Suprapubic skin (tissue), 4 donors: Measurements from ENCODE around the gene OSBPL2.
A peak's percentile ranks its signal among the peaks of the same experiment; 100 is the strongest.

Experiments
- EP300 ChIP-seq: sonication (generic); formaldehyde crosslinking; IDR thresholded peaks from one replicate; pipeline ENCODE4 v1.6.1; 2017; ENCODE audit warnings: antibody characterized with exemption
- POLR2A ChIP-seq, 2 donors: fragments of 450-650 bp; IDR thresholded peaks; one replicate each; pipeline ENCODE4 v1.6.1; 2017; ENCODE audit warnings: antibody characterized with exemption in 2 of 2, mild to moderate bottlenecking in 2 of 2, moderate library complexity in 2 of 2
- POLR2AphosphoS5 ChIP-seq, 3 donors: sonication (generic); formaldehyde crosslinking; IDR thresholded peaks; one replicate each; pipeline ENCODE4 v1.6.1; 2017; ENCODE audit warnings: antibody characterized with exemption in 3 of 3
- TF ChIP-seq, protein P1 (sequence below), 2 donors: fragments of 200-600 bp in 1 of 2; fragments of 450-650 bp in 1 of 2; sonication (generic) in 1 of 2; IDR thresholded peaks; one replicate each; pipeline ENCODE4 v1.5.1; 2016 to 2019; ENCODE audit warnings: antibody characterized with exemption in 2 of 2, mild to moderate bottlenecking in 1 of 2, moderate library complexity in 1 of 2

GRCh38 chr20:62232194-62232593 lies 6.1 kb upstream of the OSBPL2 start:
- TF ChIP-seq POLR2A (IDR thresholded peaks at IDR 0.05) (no peak), EP300 (no peak), POLR2AphosphoS5 (IDR thresholded peaks at IDR 0.05) (peak in 1 of 3 donors; percentile 82)
- TF ChIP-seq, protein P1, sequence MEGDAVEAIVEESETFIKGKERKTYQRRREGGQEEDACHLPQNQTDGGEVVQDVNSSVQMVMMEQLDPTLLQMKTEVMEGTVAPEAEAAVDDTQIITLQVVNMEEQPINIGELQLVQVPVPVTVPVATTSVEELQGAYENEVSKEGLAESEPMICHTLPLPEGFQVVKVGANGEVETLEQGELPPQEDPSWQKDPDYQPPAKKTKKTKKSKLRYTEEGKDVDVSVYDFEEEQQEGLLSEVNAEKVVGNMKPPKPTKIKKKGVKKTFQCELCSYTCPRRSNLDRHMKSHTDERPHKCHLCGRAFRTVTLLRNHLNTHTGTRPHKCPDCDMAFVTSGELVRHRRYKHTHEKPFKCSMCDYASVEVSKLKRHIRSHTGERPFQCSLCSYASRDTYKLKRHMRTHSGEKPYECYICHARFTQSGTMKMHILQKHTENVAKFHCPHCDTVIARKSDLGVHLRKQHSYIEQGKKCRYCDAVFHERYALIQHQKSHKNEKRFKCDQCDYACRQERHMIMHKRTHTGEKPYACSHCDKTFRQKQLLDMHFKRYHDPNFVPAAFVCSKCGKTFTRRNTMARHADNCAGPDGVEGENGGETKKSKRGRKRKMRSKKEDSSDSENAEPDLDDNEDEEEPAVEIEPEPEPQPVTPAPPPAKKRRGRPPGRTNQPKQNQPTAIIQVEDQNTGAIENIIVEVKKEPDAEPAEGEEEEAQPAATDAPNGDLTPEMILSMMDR (IDR thresholded peaks at IDR 0.05): no peak
